Fibroblast of lung (primary cell): Measurements from ENCODE around the gene SETDB2. TPM values are rescaled to one million over a fixed set of nuclear protein-coding genes. Genes with fewer than 3 reads are reported as not detected.

Source experiments
- DNase-seq, 2 donors: peaks; one replicate each; pipeline versions ENCODE4 v3.0.0 to v3.0.0-alpha.2; 2010; ENCODE audit warnings: low read depth in 2 of 2
- H2AFZ ChIP-seq: 2 replicates; pipeline ENCODE4 v1.5.1; 2012; ENCODE audit warnings: low read length, control low read depth, inconsistent platforms
- H3K27ac ChIP-seq: 2 replicates; pipeline ENCODE4 v1.5.1; 2011; ENCODE audit warnings: low read length, control low read depth; ENCODE audit not compliant: insufficient read depth
- H3K27me3 ChIP-seq: 2 replicates; pipeline ENCODE4 v1.5.1; 2011; ENCODE audit warnings: mild to moderate bottlenecking, low read length; ENCODE audit not compliant: control insufficient read depth, insufficient read depth
- H3K36me3 ChIP-seq: 2 replicates; pipeline ENCODE4 v1.5.1; 2011; ENCODE audit warnings: low read length; ENCODE audit not compliant: control insufficient read depth, insufficient read depth
- H3K4me1 ChIP-seq: 2 replicates; pipeline ENCODE4 v1.5.1; 2011; ENCODE audit warnings: low read length; ENCODE audit not compliant: control insufficient read depth, insufficient read depth; ENCODE audit errors: extremely low read depth
- H3K4me2 ChIP-seq: 2 replicates; pipeline ENCODE4 v1.5.1; 2011; ENCODE audit warnings: low read length, control low read depth; ENCODE audit not compliant: insufficient read depth; ENCODE audit errors: extremely low read depth
- H3K4me3 ChIP-seq, 4 experiments: fragments of 200-600 bp in 1 of 4; sonication (generic) in 1 of 4; replicated peaks in 1 of 4; 2 replicates each; pipeline ENCODE4 v1.5.1; 2011 to 2016; ENCODE audit warnings: low read length in 4 of 4, low read depth in 3 of 4, mild to moderate bottlenecking in 3 of 4, control low read depth in 2 of 4, inconsistent platforms in 1 of 4, mixed read lengths in 1 of 4; ENCODE audit not compliant: insufficient read depth in 1 of 4; ENCODE audit errors: control extremely low read depth in 1 of 4
- H3K79me2 ChIP-seq: 2 replicates; pipeline ENCODE4 v1.5.1; 2012; ENCODE audit warnings: mild to moderate bottlenecking, low read length, inconsistent platforms; ENCODE audit not compliant: control insufficient read depth, insufficient read depth
- H3K9ac ChIP-seq: 2 replicates; pipeline ENCODE4 v1.5.1; 2011; ENCODE audit warnings: mild to moderate bottlenecking, low read length, control low read depth; ENCODE audit not compliant: insufficient read depth
- H3K9me3 ChIP-seq: 2 replicates; pipeline ENCODE4 v1.5.1; 2012; ENCODE audit warnings: low read depth, low read length; ENCODE audit not compliant: control insufficient read depth, insufficient read depth
- H4K20me1 ChIP-seq: 2 replicates; pipeline ENCODE4 v1.5.1; 2011; ENCODE audit warnings: low read length; ENCODE audit not compliant: control insufficient read depth, insufficient read depth; ENCODE audit errors: extremely low read depth
- CTCF ChIP-seq, 2 donors: IDR thresholded peaks in 1 of 2; conservative IDR thresholded peaks in 1 of 2; 1 replicate in 1 of 2; 2 replicates in 1 of 2; pipeline ENCODE4 v1.5.1; 2011 to 2012; ENCODE audit warnings: low read length in 2 of 2, control low read depth in 1 of 2, inconsistent platforms in 1 of 2, low read depth in 1 of 2, mild to moderate bottlenecking in 1 of 2
- EZH2 ChIP-seq: IDR thresholded peaks from 2 replicates; pipeline ENCODE4 v1.5.1; 2012; ENCODE audit warnings: low read length, control low read depth, mild to moderate bottlenecking; ENCODE audit errors: missing control alignments
- polyA plus RNA-seq, 2 donors: library from polyadenylated mRNA; depleted of rRNA in 1 of 2; stranded (reverse) in 1 of 2; unstranded in 1 of 2; fragments of >200 nt; gene quantifications; 2 replicates each; pipeline ENCODE4 v1.2.1, GENCODE V29; 2011 to 2012; ENCODE audit warnings: missing spikeins in 1 of 2
- total RNA-seq: library from RNA; depleted of rRNA; stranded (reverse); fragments of >200 nt; gene quantifications from 2 replicates; pipeline ENCODE4 v1.2.1, GENCODE V29; 2014

SETDB2 gene
- total and polyA plus RNA-seq, 2 donors (not counting 1 experiment from before 2014, with no cell fraction given): 10.4 to 13.7 TPM

- peaks cover 3% of the 10 kb centered on the region for H3K79me2 ChIP-seq
- peak in 1 of 2 donors; percentile 72 for DNase-seq
- H3K4me3 ChIP-seq: no peak overlapping the region
Observed at GRCh38 chr13:49456156-49456555, 12.1 kb downstream of the SETDB2 start.

GRCh38 chr13:49457221-49457620 is 13.1 kb downstream of the SETDB2 start:
- TF ChIP-seq EZH2: no peak
- no peak for TF ChIP-seq CTCF (conservative IDR thresholded peaks at IDR 0.05 in 1 of 2, IDR thresholded peaks at IDR 0.05 in 1 of 2; ENCODE audit: low read depth in 1 of 2, low read length in 2 of 2)
- Histone ChIP-seq H3K4me1 (peaks cover 26% of the 10 kb centered on the region), H3K36me3 (no peaks in the 10 kb centered on the region), H4K20me1 (no peaks in the 10 kb centered on the region), H3K27ac (no peak overlapping the region), H3K9ac (no peak overlapping the region), H3K79me2 (peaks cover 3% of the 10 kb centered on the region), H3K27me3 (no peaks in the 10 kb centered on the region), H3K4me3 (no peak overlapping the region), H3K4me2 (no peak overlapping the region), H2AFZ (no peak overlapping the region), H3K9me3 (no peaks in the 10 kb centered on the region)
- DNase-seq: peak; percentile 50 to 74

More at GRCh38 chr13:49456156-49456555, 12.1 kb downstream of the SETDB2 start:
- Histone ChIP-seq H3K27ac (peak overlapping the region; percentile 26), H3K9me3 (no peaks in the 10 kb centered on the region), H3K4me2 (no peak overlapping the region), H2AFZ (no peak overlapping the region), H3K4me1 (peaks cover 26% of the 10 kb centered on the region), H4K20me1 (no peaks in the 10 kb centered on the region), H3K27me3 (no peaks in the 10 kb centered on the region), H3K9ac (no peak overlapping the region), H3K36me3 (no peaks in the 10 kb centered on the region)
- no peak for TF ChIP-seq EZH2
- TF ChIP-seq CTCF (conservative IDR thresholded peaks at IDR 0.05 in 1 of 2, IDR thresholded peaks at IDR 0.05 in 1 of 2; ENCODE audit: low read depth in 1 of 2, low read length in 2 of 2): no peak

- no peak overlapping the region for H3K27ac ChIP-seq
- H3K9ac ChIP-seq: no peak overlapping the region
- no peaks in the 10 kb centered on the region for H3K27me3 ChIP-seq
Observed at GRCh38 chr13:49459580-49459979, 15.5 kb downstream of the SETDB2 start.

More at GRCh38 chr13:49459580-49459979, 15.5 kb downstream of the SETDB2 start:
- H2AFZ ChIP-seq: no peak overlapping the region
- no peak overlapping the region for H3K4me2 ChIP-seq
- H3K36me3 ChIP-seq: peaks cover 2% of the 10 kb centered on the region
- TF ChIP-seq CTCF (conservative IDR thresholded peaks at IDR 0.05 in 1 of 2, IDR thresholded peaks at IDR 0.05 in 1 of 2; ENCODE audit: low read depth in 1 of 2, low read length in 2 of 2) (no peak), EZH2 (no peak)
- no peaks in the 10 kb centered on the region for H4K20me1 ChIP-seq
- DNase-seq: no peak
- H3K79me2 ChIP-seq: no peaks in the 10 kb centered on the region
- H3K4me1 ChIP-seq: peaks cover 21% of the 10 kb centered on the region
- no peak overlapping the region for H3K4me3 ChIP-seq
- no peaks in the 10 kb centered on the region for H3K9me3 ChIP-seq
